HEK293 (cell line): ENCODE measurements around the gene SH3BP1.

Experiments
- CTCF ChIA-PET: fragments of 350-600 bp; formaldehyde crosslinking; extraction: SDS; loops from one replicate; lab custom pipeline; 2021; ENCODE audit warnings: antibody characterized with exemption; lab: Yijun Ruan, JAX
- POLR2A ChIA-PET: fragments of 300-600 bp; formaldehyde crosslinking; extraction: SDS; loops from one replicate; lab custom pipeline; 2020; ENCODE audit warnings: antibody characterized with exemption, inconsistent platforms; lab: Yijun Ruan, JAX
- H3K27ac ChIP-seq: fragments of 200-500 bp; sonication (Bioruptor generic); 2 replicates; pipeline ENCODE4 v1.5.1; 2014; ENCODE audit warnings: low read depth, low read length, control low read depth, inconsistent platforms; ENCODE audit errors: extremely low read depth
- H3K36me3 ChIP-seq, 2 experiments: fragments of 200-500 bp in 1 of 2; sonication (Bioruptor generic) in 1 of 2; 1 replicate in 1 of 2; 2 replicates in 1 of 2; pipeline ENCODE4 v1.5.1; 2014 to 2017; ENCODE audit warnings: inconsistent platforms in 2 of 2, low read length in 2 of 2; ENCODE audit not compliant: control insufficient read depth in 2 of 2, insufficient read depth in 1 of 2
- H3K4me1 ChIP-seq: fragments of 200-500 bp; sonication (Bioruptor generic); 2 replicates; pipeline ENCODE4 v1.5.1; 2014; ENCODE audit warnings: mild to moderate bottlenecking, low read length, inconsistent platforms; ENCODE audit not compliant: control insufficient read depth, insufficient read depth
- H3K4me3 ChIP-seq: 2 replicates; pipeline ENCODE4 v1.5.1; 2011; ENCODE audit warnings: low read depth, mild to moderate bottlenecking, control low read depth, low read length, moderate library complexity
- H3K9me3 ChIP-seq: fragments of 200-500 bp; sonication (Bioruptor generic); 2 replicates; pipeline ENCODE4 v1.5.1; 2014; ENCODE audit warnings: low read depth, low read length, inconsistent platforms; ENCODE audit not compliant: control insufficient read depth, insufficient read depth
- GLI4 ChIP-seq: fragments of 450-650 bp; formaldehyde crosslinking; IDR thresholded peaks from 2 replicates; pipeline ENCODE4 v1.5.1; 2016; ENCODE audit warnings: missing biosample characterization, missing genetic modification characterization
- KLF10 ChIP-seq: fragments of 450-650 bp; IDR thresholded peaks from 2 replicates; pipeline ENCODE4 v1.5.1; 2018; ENCODE audit warnings: missing biosample characterization, mild to moderate bottlenecking, missing genetic modification characterization
- SP2 ChIP-seq: fragments of 450-650 bp; formaldehyde crosslinking; IDR thresholded peaks from 2 replicates; pipeline ENCODE4 v1.5.1; 2016; ENCODE audit warnings: missing biosample characterization, missing genetic modification characterization
- ZBTB20 ChIP-seq: fragments of 450-650 bp; formaldehyde crosslinking; IDR thresholded peaks from 2 replicates; pipeline ENCODE4 v1.5.1; 2016; ENCODE audit warnings: missing biosample characterization, missing genetic modification characterization
- ZBTB8A ChIP-seq: fragments of 450-650 bp; formaldehyde crosslinking; IDR thresholded peaks from 2 replicates; pipeline ENCODE4 v1.5.1; 2016; ENCODE audit warnings: missing biosample characterization, missing genetic modification characterization
- ZFHX2 ChIP-seq: fragments of 450-650 bp; formaldehyde crosslinking; conservative IDR thresholded peaks from 2 replicates; pipeline ENCODE4 v1.5.1; 2016; ENCODE audit warnings: missing biosample characterization, missing genetic modification characterization
- ZNF133 ChIP-seq: fragments of 450-650 bp; formaldehyde crosslinking; IDR thresholded peaks from 2 replicates; pipeline ENCODE4 v1.5.1; 2016; ENCODE audit warnings: missing biosample characterization, missing genetic modification characterization
- ZNF140 ChIP-seq: fragments of 450-650 bp; formaldehyde crosslinking; IDR thresholded peaks from 2 replicates; pipeline ENCODE4 v1.5.1; 2016; ENCODE audit warnings: missing biosample characterization, missing genetic modification characterization
- ZNF302 ChIP-seq: fragments of 450-650 bp; formaldehyde crosslinking; IDR thresholded peaks from 2 replicates; pipeline ENCODE4 v1.5.1; 2016; ENCODE audit warnings: missing biosample characterization, missing genetic modification characterization, low read depth
- ZNF449 ChIP-seq: fragments of 450-650 bp; formaldehyde crosslinking; IDR thresholded peaks from 2 replicates; pipeline ENCODE4 v1.5.1; 2017; ENCODE audit warnings: missing biosample characterization, mild to moderate bottlenecking, missing genetic modification characterization, moderate library complexity
- ZNF501 ChIP-seq: fragments of 450-650 bp; formaldehyde crosslinking; IDR thresholded peaks from 2 replicates; pipeline ENCODE4 v1.5.1; 2016; ENCODE audit warnings: missing biosample characterization, missing genetic modification characterization
- ZNF571 ChIP-seq: fragments of 450-650 bp; formaldehyde crosslinking; IDR thresholded peaks from 2 replicates; pipeline ENCODE4 v1.5.0; 2017; ENCODE audit warnings: missing biosample characterization, missing genetic modification characterization
- ZNF623 ChIP-seq: fragments of 450-650 bp; formaldehyde crosslinking; IDR thresholded peaks from 2 replicates; pipeline ENCODE4 v1.5.1; 2016; ENCODE audit warnings: missing biosample characterization, missing genetic modification characterization
- ZNF776 ChIP-seq: fragments of 450-650 bp; formaldehyde crosslinking; IDR thresholded peaks from 2 replicates; pipeline ENCODE4 v1.5.0; 2017; ENCODE audit warnings: missing biosample characterization, missing genetic modification characterization, borderline replicate concordance
- ZNF791 ChIP-seq: fragments of 450-650 bp; formaldehyde crosslinking; IDR thresholded peaks from 2 replicates; pipeline ENCODE4 v1.5.1; 2016; ENCODE audit warnings: missing biosample characterization, missing genetic modification characterization
- TF ChIP-seq, protein P1 (sequence below): fragments of 450-650 bp; formaldehyde crosslinking; IDR thresholded peaks from 2 replicates; pipeline ENCODE4 v1.5.1; 2016; ENCODE audit warnings: missing biosample characterization, missing genetic modification characterization, borderline replicate concordance
- TF ChIP-seq, protein P2 (sequence below): fragments of 450-650 bp; formaldehyde crosslinking; IDR thresholded peaks from 2 replicates; pipeline ENCODE4 v1.5.1; 2017; ENCODE audit warnings: missing biosample characterization, missing genetic modification characterization
- TF ChIP-seq, protein P3 (sequence below): fragments of 450-650 bp; formaldehyde crosslinking; IDR thresholded peaks from 2 replicates; pipeline ENCODE4 v1.5.1; 2016; ENCODE audit warnings: missing biosample characterization, missing genetic modification characterization, borderline replicate concordance
- TF ChIP-seq, protein P4 (sequence below): fragments of 450-650 bp; formaldehyde crosslinking; IDR thresholded peaks from 2 replicates; pipeline ENCODE4 v1.5.1; 2016; ENCODE audit warnings: missing biosample characterization, missing genetic modification characterization
- TF ChIP-seq, protein P5 (sequence below): fragments of 450-650 bp; formaldehyde crosslinking; IDR thresholded peaks from 2 replicates; pipeline ENCODE4 v1.5.1; 2016; ENCODE audit warnings: missing biosample characterization, missing genetic modification characterization

Gene SH3BP1

GRCh38 chr22:37675930-37676735 is 36.7 kb downstream of the SH3BP1 start:
- H3K9me3 ChIP-seq, result no peaks in the 10 kb centered on the region
- peaks cover 9% of the 10 kb centered on the region for H3K4me1 ChIP-seq
- ChIA-PET CTCF (interaction anchor here (0.6 to 15.8 kb wide), 7 partner anchors 9 to 116 kb away, joined by 3 to 353 read pairs (median 4); partner anchors contain the start of genes PDXP and SH3BP1), POLR2A (interaction anchor here (1.1 to 3.9 kb wide), 9 partner anchors 8 to 278 kb away, joined by 3 to 78 read pairs (median 8); partner anchors contain the start of genes GCAT, GGA1, NOL12 and PDXP)
- no peak overlapping the region for H3K4me3 ChIP-seq
- TF ChIP-seq SP2 (tag by site-specific recombination), result no peak
- no peak for TF ChIP-seq ZFHX2
- TF ChIP-seq ZBTB20 (tag by site-specific recombination), result no peak
- TF ChIP-seq, protein P1, sequence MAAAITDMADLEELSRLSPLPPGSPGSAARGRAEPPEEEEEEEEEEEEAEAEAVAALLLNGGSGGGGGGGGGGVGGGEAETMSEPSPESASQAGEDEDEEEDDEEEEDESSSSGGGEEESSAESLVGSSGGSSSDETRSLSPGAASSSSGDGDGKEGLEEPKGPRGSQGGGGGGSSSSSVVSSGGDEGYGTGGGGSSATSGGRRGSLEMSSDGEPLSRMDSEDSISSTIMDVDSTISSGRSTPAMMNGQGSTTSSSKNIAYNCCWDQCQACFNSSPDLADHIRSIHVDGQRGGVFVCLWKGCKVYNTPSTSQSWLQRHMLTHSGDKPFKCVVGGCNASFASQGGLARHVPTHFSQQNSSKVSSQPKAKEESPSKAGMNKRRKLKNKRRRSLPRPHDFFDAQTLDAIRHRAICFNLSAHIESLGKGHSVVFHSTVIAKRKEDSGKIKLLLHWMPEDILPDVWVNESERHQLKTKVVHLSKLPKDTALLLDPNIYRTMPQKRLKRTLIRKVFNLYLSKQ (tag by site-specific recombination), result no peak
- TF ChIP-seq, protein P2, sequence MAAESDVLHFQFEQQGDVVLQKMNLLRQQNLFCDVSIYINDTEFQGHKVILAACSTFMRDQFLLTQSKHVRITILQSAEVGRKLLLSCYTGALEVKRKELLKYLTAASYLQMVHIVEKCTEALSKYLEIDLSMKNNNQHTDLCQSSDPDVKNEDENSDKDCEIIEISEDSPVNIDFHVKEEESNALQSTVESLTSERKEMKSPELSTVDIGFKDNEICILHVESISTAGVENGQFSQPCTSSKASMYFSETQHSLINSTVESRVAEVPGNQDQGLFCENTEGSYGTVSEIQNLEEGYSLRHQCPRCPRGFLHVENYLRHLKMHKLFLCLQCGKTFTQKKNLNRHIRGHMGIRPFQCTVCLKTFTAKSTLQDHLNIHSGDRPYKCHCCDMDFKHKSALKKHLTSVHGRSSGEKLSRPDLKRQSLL (tag by site-specific recombination), result peak; percentile 49; the same call in 1 of the 2 replicates
- no peak for TF ChIP-seq GLI4 (tag by site-specific recombination)
- no peak for TF ChIP-seq ZNF501 (tag by site-specific recombination)
- peak; percentile 37; the same call in 1 of the 2 replicates for TF ChIP-seq ZNF449 (tag by site-specific recombination)
- TF ChIP-seq ZNF140 (tag by site-specific recombination), result no peak
- TF ChIP-seq ZNF571 (tag by site-specific recombination), result no peak
- no peak for TF ChIP-seq ZNF133
- no peak for TF ChIP-seq KLF10 (tag by site-specific recombination)
- no peak for TF ChIP-seq ZNF302 (tag by site-specific recombination)
- TF ChIP-seq, protein P3, sequence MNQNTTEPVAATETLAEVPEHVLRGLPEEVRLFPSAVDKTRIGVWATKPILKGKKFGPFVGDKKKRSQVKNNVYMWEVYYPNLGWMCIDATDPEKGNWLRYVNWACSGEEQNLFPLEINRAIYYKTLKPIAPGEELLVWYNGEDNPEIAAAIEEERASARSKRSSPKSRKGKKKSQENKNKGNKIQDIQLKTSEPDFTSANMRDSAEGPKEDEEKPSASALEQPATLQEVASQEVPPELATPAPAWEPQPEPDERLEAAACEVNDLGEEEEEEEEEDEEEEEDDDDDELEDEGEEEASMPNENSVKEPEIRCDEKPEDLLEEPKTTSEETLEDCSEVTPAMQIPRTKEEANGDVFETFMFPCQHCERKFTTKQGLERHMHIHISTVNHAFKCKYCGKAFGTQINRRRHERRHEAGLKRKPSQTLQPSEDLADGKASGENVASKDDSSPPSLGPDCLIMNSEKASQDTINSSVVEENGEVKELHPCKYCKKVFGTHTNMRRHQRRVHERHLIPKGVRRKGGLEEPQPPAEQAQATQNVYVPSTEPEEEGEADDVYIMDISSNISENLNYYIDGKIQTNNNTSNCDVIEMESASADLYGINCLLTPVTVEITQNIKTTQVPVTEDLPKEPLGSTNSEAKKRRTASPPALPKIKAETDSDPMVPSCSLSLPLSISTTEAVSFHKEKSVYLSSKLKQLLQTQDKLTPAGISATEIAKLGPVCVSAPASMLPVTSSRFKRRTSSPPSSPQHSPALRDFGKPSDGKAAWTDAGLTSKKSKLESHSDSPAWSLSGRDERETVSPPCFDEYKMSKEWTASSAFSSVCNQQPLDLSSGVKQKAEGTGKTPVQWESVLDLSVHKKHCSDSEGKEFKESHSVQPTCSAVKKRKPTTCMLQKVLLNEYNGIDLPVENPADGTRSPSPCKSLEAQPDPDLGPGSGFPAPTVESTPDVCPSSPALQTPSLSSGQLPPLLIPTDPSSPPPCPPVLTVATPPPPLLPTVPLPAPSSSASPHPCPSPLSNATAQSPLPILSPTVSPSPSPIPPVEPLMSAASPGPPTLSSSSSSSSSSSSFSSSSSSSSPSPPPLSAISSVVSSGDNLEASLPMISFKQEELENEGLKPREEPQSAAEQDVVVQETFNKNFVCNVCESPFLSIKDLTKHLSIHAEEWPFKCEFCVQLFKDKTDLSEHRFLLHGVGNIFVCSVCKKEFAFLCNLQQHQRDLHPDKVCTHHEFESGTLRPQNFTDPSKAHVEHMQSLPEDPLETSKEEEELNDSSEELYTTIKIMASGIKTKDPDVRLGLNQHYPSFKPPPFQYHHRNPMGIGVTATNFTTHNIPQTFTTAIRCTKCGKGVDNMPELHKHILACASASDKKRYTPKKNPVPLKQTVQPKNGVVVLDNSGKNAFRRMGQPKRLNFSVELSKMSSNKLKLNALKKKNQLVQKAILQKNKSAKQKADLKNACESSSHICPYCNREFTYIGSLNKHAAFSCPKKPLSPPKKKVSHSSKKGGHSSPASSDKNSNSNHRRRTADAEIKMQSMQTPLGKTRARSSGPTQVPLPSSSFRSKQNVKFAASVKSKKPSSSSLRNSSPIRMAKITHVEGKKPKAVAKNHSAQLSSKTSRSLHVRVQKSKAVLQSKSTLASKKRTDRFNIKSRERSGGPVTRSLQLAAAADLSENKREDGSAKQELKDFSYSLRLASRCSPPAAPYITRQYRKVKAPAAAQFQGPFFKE, result no peak
- TF ChIP-seq, protein P4, sequence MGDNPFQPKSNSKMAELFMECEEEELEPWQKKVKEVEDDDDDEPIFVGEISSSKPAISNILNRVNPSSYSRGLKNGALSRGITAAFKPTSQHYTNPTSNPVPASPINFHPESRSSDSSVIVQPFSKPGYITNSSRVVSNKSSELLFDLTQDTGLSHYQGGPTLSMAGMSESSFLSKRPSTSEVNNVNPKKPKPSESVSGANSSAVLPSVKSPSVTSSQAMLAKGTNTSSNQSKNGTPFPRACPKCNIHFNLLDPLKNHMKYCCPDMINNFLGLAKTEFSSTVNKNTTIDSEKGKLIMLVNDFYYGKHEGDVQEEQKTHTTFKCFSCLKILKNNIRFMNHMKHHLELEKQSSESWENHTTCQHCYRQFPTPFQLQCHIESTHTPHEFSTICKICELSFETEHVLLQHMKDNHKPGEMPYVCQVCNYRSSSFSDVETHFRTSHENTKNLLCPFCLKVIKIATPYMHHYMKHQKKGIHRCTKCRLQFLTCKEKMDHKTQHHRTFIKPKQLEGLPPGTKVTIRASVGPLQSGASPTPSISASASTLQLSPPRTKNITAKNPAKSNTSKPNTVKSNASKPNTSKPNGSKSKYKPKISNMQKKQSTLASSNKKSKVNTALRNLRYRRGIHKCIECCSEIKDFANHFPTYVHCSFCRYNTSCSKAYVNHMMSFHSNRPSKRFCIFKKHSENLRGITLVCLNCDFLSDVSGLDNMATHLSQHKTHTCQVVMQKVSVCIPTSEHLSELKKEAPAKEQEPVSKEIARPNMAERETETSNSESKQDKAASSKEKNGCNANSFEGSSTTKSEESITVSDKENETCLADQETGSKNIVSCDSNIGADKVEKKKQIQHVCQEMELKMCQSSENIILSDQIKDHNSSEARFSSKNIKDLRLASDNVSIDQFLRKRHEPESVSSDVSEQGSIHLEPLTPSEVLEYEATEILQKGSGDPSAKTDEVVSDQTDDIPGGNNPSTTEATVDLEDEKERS (tag by site-specific recombination), result no peak
- TF ChIP-seq ZBTB8A (tag by site-specific recombination), result 0 out of 2 replicates have a peak, but pooled peaks have one; percentile 2
- TF ChIP-seq, protein P5, sequence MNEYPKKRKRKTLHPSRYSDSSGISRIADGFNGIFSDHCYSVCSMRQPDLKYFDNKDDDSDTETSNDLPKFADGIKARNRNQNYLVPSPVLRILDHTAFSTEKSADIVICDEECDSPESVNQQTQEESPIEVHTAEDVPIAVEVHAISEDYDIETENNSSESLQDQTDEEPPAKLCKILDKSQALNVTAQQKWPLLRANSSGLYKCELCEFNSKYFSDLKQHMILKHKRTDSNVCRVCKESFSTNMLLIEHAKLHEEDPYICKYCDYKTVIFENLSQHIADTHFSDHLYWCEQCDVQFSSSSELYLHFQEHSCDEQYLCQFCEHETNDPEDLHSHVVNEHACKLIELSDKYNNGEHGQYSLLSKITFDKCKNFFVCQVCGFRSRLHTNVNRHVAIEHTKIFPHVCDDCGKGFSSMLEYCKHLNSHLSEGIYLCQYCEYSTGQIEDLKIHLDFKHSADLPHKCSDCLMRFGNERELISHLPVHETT (tag by site-specific recombination), result peak; percentile 7; the same call in 1 of the 2 replicates
- no peak for TF ChIP-seq ZNF776 (tag by site-specific recombination)
- 0 out of 2 replicates have a peak, but pooled peaks have one; percentile 1 for TF ChIP-seq ZNF623 (tag by site-specific recombination)
- no peak for TF ChIP-seq ZNF791 (tag by site-specific recombination)
- peak overlapping the region; percentile 62; the same call in 1 of the 2 replicates for H3K27ac ChIP-seq
- H3K36me3 ChIP-seq, result no peaks in the 10 kb centered on the region
